HEK293 (cell line): ENCODE measurements around the gene HOXB1.

ENCODE experiments used
- GLI2 ChIP-seq: fragments of 450-650 bp; formaldehyde crosslinking; IDR thresholded peaks from 2 replicates; pipeline ENCODE4; 2017; ENCODE audit warnings: missing biosample characterization, missing genetic modification characterization, low read depth, borderline replicate concordance
- YY1 ChIP-seq: fragments of 450-650 bp; formaldehyde crosslinking; IDR thresholded peaks from 2 replicates; pipeline ENCODE4 v1.5.1; 2018; ENCODE audit warnings: missing biosample characterization, missing genetic modification characterization
- ZNF24 ChIP-seq: fragments of 450-650 bp; formaldehyde crosslinking; IDR thresholded peaks from 2 replicates; pipeline ENCODE4 v1.5.1; 2016; ENCODE audit warnings: missing biosample characterization, missing genetic modification characterization
- TF ChIP-seq, protein P1 (sequence below): fragments of 450-650 bp; formaldehyde crosslinking; IDR thresholded peaks from 2 replicates; pipeline ENCODE4 v1.5.1; 2016; ENCODE audit warnings: missing biosample characterization, missing genetic modification characterization
- TF ChIP-seq, protein P2 (sequence below): fragments of 450-650 bp; formaldehyde crosslinking; IDR thresholded peaks from 2 replicates; pipeline ENCODE4 v1.5.1; 2016; ENCODE audit warnings: missing biosample characterization, missing genetic modification characterization, low read depth

DNA sequence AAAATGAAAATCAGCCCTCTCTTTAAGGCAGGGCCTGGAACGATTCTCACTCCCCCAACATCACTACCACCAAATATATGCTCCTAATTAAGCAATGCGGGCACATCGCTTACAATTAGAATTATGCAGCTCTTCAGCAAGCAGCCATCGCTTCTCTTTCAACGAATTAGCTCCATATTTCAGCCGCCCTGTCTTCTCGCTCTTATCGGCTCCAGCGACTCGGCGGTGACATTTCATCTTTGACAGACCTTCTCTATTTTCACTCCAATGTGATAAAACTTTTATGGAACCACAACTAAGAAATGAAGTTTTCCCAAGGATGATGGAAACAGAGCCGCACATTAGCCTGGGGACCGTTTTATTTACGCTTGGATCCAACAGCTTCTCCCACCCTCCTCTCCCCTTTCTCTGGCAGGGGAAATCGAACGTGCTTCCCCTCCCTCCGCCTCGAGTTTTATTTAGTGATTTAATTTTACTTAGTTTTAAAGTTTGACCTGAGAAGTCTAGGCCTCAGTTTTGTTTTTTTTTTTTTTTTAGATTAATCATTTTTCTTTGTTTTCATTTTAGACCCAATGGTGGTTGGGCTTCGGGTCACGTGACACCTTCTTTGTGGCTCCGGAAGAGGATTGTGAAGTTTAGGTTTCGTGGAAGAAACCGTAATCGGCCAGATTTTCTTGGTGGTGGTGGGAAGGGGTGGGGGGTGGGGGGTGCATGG, 17.2 kb upstream of the HOXB1 start:
- TF ChIP-seq, protein P1, sequence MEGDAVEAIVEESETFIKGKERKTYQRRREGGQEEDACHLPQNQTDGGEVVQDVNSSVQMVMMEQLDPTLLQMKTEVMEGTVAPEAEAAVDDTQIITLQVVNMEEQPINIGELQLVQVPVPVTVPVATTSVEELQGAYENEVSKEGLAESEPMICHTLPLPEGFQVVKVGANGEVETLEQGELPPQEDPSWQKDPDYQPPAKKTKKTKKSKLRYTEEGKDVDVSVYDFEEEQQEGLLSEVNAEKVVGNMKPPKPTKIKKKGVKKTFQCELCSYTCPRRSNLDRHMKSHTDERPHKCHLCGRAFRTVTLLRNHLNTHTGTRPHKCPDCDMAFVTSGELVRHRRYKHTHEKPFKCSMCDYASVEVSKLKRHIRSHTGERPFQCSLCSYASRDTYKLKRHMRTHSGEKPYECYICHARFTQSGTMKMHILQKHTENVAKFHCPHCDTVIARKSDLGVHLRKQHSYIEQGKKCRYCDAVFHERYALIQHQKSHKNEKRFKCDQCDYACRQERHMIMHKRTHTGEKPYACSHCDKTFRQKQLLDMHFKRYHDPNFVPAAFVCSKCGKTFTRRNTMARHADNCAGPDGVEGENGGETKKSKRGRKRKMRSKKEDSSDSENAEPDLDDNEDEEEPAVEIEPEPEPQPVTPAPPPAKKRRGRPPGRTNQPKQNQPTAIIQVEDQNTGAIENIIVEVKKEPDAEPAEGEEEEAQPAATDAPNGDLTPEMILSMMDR, result no peak
- TF ChIP-seq, protein P2, sequence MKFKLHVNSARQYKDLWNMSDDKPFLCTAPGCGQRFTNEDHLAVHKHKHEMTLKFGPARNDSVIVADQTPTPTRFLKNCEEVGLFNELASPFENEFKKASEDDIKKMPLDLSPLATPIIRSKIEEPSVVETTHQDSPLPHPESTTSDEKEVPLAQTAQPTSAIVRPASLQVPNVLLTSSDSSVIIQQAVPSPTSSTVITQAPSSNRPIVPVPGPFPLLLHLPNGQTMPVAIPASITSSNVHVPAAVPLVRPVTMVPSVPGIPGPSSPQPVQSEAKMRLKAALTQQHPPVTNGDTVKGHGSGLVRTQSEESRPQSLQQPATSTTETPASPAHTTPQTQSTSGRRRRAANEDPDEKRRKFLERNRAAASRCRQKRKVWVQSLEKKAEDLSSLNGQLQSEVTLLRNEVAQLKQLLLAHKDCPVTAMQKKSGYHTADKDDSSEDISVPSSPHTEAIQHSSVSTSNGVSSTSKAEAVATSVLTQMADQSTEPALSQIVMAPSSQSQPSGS, result peak; percentile 44; the same call in 1 of the 2 replicates
- TF ChIP-seq GLI2 (tag by site-specific recombination), result no peak
- TF ChIP-seq YY1 (tag by site-specific recombination), result 0 out of 2 replicates have a peak, but pooled peaks have one; percentile 28
- no peak for TF ChIP-seq ZNF24 (tag by site-specific recombination)
